ENCODE measurements around the gene JAZF1.

Gene JAZF1

GRCh38 chr7:28068811-28069216 lies 111.8 kb downstream of the JAZF1 start:
- TF ChIP-seq, protein P1, sequence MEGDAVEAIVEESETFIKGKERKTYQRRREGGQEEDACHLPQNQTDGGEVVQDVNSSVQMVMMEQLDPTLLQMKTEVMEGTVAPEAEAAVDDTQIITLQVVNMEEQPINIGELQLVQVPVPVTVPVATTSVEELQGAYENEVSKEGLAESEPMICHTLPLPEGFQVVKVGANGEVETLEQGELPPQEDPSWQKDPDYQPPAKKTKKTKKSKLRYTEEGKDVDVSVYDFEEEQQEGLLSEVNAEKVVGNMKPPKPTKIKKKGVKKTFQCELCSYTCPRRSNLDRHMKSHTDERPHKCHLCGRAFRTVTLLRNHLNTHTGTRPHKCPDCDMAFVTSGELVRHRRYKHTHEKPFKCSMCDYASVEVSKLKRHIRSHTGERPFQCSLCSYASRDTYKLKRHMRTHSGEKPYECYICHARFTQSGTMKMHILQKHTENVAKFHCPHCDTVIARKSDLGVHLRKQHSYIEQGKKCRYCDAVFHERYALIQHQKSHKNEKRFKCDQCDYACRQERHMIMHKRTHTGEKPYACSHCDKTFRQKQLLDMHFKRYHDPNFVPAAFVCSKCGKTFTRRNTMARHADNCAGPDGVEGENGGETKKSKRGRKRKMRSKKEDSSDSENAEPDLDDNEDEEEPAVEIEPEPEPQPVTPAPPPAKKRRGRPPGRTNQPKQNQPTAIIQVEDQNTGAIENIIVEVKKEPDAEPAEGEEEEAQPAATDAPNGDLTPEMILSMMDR (IDR thresholded peaks at IDR 0.05; ENCODE audit: low read length), result no peak
- no peak for TF ChIP-seq EZH2phosphoT487 (IDR thresholded peaks at IDR 0.05; ENCODE audit: low read length)
- no peak for TF ChIP-seq EZH2 (optimal IDR thresholded peaks at IDR 0.05; ENCODE audit: low read depth, low read length)
- no peak for DNase-seq
- Histone ChIP-seq H3K27me3 (replicated peaks; ENCODE audit: insufficient read depth, low read length) (no peaks in the 10 kb centered on the region), H3K9me3 (replicated peaks; ENCODE audit: insufficient read depth, low read length) (no peaks in the 10 kb centered on the region), H3K79me2 (ENCODE audit: low read length) (no peaks in the 10 kb centered on the region), H3K9ac (ENCODE audit: low read length) (no peak overlapping the region), H3K27ac (ENCODE audit: low read length) (no peak overlapping the region), H3K36me3 (replicated peaks; ENCODE audit: insufficient read depth, low read length) (no peaks in the 10 kb centered on the region), H3F3A (ENCODE audit: insufficient read depth, low read length) (no peaks in the 10 kb centered on the region), H3K9me2 (replicated peaks; ENCODE audit: insufficient read depth, low read length) (no peaks in the 10 kb centered on the region), H3K4me1 (ENCODE audit: low read length) (no peaks in the 10 kb centered on the region), H3K4me2 (ENCODE audit: low read depth, low read length) (no peak overlapping the region), H3K4me3 (ENCODE audit: low read length) (no peak overlapping the region), H2AFZ (ENCODE audit: low read length) (no peak overlapping the region), H4K20me1 (ENCODE audit: insufficient read depth, low read length) (no peaks in the 10 kb centered on the region)

- DNase-seq, result no peak
- Histone ChIP-seq H3K4me1 (ENCODE audit: low read length) (no peaks in the 10 kb centered on the region), H3F3A (ENCODE audit: insufficient read depth, low read length) (no peaks in the 10 kb centered on the region), H3K9me2 (replicated peaks; ENCODE audit: insufficient read depth, low read length) (no peaks in the 10 kb centered on the region), H3K36me3 (replicated peaks; ENCODE audit: insufficient read depth, low read length) (no peaks in the 10 kb centered on the region), H3K27me3 (replicated peaks; ENCODE audit: insufficient read depth, low read length) (no peaks in the 10 kb centered on the region), H3K27ac (ENCODE audit: low read length) (no peak overlapping the region), H3K79me2 (ENCODE audit: low read length) (no peaks in the 10 kb centered on the region), H3K4me2 (ENCODE audit: low read depth, low read length) (no peak overlapping the region), H3K9me3 (replicated peaks; ENCODE audit: insufficient read depth, low read length) (no peaks in the 10 kb centered on the region), H2AFZ (ENCODE audit: low read length) (no peak overlapping the region), H3K9ac (ENCODE audit: low read length) (no peak overlapping the region), H4K20me1 (ENCODE audit: insufficient read depth, low read length) (no peaks in the 10 kb centered on the region), H3K4me3 (ENCODE audit: low read length) (no peak overlapping the region)
- TF ChIP-seq EZH2 (optimal IDR thresholded peaks at IDR 0.05; ENCODE audit: low read depth, low read length) (no peak), EZH2phosphoT487 (IDR thresholded peaks at IDR 0.05; ENCODE audit: low read length) (no peak)
- TF ChIP-seq, protein P1 (IDR thresholded peaks at IDR 0.05; ENCODE audit: low read length), result no peak
These were observed 113.4 kb downstream of the JAZF1 start for GRCh38 chr7:28067171-28067570.

- Histone ChIP-seq H3F3A (ENCODE audit: insufficient read depth, low read length) (no peaks in the 10 kb centered on the region), H3K79me2 (ENCODE audit: low read length) (no peaks in the 10 kb centered on the region), H3K9me2 (replicated peaks; ENCODE audit: insufficient read depth, low read length) (no peaks in the 10 kb centered on the region), H3K27me3 (replicated peaks; ENCODE audit: insufficient read depth, low read length) (no peaks in the 10 kb centered on the region), H3K9me3 (replicated peaks; ENCODE audit: insufficient read depth, low read length) (no peaks in the 10 kb centered on the region), H3K4me3 (ENCODE audit: low read length) (no peak overlapping the region), H3K27ac (ENCODE audit: low read length) (no peak overlapping the region), H3K9ac (ENCODE audit: low read length) (no peak overlapping the region), H3K36me3 (replicated peaks; ENCODE audit: insufficient read depth, low read length) (no peaks in the 10 kb centered on the region), H3K4me1 (ENCODE audit: low read length) (no peaks in the 10 kb centered on the region), H2AFZ (ENCODE audit: low read length) (no peak overlapping the region), H3K4me2 (ENCODE audit: low read depth, low read length) (no peak overlapping the region), H4K20me1 (ENCODE audit: insufficient read depth, low read length) (no peaks in the 10 kb centered on the region)
- no peak for TF ChIP-seq EZH2phosphoT487 (IDR thresholded peaks at IDR 0.05; ENCODE audit: low read length)
- TF ChIP-seq, protein P1 (IDR thresholded peaks at IDR 0.05; ENCODE audit: low read length), result no peak
- no peak for TF ChIP-seq EZH2 (optimal IDR thresholded peaks at IDR 0.05; ENCODE audit: low read depth, low read length)
- no peak for DNase-seq
These were observed 114.8 kb downstream of the JAZF1 start for GRCh38 chr7:28065721-28066285.

All from MM.1S (cell line).